Activated T-cell treated with anti-CD3 and anti-CD28 coated beads, Interleukin-2, amount 50 U/mL, for 1 hour (primary cell): ENCODE results near the gene PPDPF.

Experiments used
- DNase-seq: peaks from one replicate; pipeline ENCODE4 v3.0.0-alpha.2; 2020

Gene PPDPF

GRCh38 chr20:63539092-63539430 is 18.5 kb downstream of the PPDPF start:
- DNase-seq = no peak

- DNase-seq = no peak
Observed at GRCh38 chr20:63539441-63540370, 19.1 kb downstream of the PPDPF start.

GRCh38 chr20:63540417-63541186 is 20.0 kb downstream of the PPDPF start:
- DNase-seq = no peak

- DNase-seq = no peak
Observed at GRCh38 chr20:63541371-63541770, 20.8 kb downstream of the PPDPF start.

- no peak for DNase-seq
Observed at GRCh38 chr20:63542031-63542559, 21.5 kb downstream of the PPDPF start.

- DNase-seq = no peak
Observed at GRCh38 chr20:63542696-63543095, 22.1 kb downstream of the PPDPF start.

- no peak for DNase-seq
Observed at GRCh38 chr20:63543131-63543530, 22.6 kb downstream of the PPDPF start.

- no peak for DNase-seq
Observed at GRCh38 chr20:63543733-63544132, 23.2 kb downstream of the PPDPF start.

- no peak for DNase-seq
Observed at GRCh38 chr20:63544241-63544957, 23.8 kb downstream of the PPDPF start.

GRCh38 chr20:63544958-63545516 is 24.5 kb downstream of the PPDPF start:
- no peak for DNase-seq

- DNase-seq = no peak
Observed at GRCh38 chr20:63545814-63546213, 25.2 kb downstream of the PPDPF start.

GRCh38 chr20:63546256-63546955 is 25.8 kb downstream of the PPDPF start:
- no peak for DNase-seq

- DNase-seq = no peak
Observed at GRCh38 chr20:63546956-63547724, 26.6 kb downstream of the PPDPF start.

GRCh38 chr20:63547725-63548480 is 27.3 kb downstream of the PPDPF start, which contains the start of gene SRMS:
SRMS (minus strand) TSS chr20:63547749; CDS start chr20:63547463, 286 bp downstream.
- DNase-seq = no peak

- no peak for DNase-seq
Observed at GRCh38 chr20:63548542-63548941, 28.0 kb downstream of the PPDPF start.

GRCh38 chr20:63549019-63549418 is 28.5 kb downstream of the PPDPF start:
- DNase-seq = no peak

- no peak for DNase-seq
Observed at GRCh38 chr20:63549679-63550282, 29.2 kb downstream of the PPDPF start.

GRCh38 chr20:63551068-63551467 is 30.5 kb downstream of the PPDPF start:
- DNase-seq = no peak

- DNase-seq = no peak
Observed at GRCh38 chr20:63552481-63553249, 32.1 kb downstream of the PPDPF start.
